ENCODE measurements around the gene RNPEP. TPM values are rescaled to one million over a fixed set of nuclear protein-coding genes. Genes with fewer than 3 reads are reported as not detected.

The RNPEP gene
- total RNA-seq, 1 experiment from 2014 or later = 99.8 TPM

DNA sequence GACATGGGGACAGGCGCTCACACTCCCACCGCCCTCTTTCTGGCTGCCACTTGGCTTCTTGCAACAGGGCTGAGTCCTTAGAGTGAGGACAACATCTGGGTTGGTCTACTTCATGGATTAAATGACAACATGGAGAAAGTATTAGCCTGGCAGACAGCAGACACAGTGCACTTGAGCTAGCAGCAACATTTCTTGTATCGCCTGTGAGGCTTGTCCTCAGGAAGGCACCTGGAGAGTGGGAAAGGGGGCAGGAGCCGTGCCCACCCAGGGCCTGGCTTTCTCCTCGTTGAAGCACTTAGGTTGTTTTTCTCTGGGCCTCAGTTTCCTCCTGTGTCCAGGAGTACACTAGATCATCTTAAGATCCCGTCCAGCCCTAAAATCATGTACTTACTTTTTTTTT is 31.6 kb downstream of the RNPEP start:
- ChIA-PET CTCF (interaction anchor here (0.6 kb wide), 2 partner anchors 27 to 97 kb away, joined by 3 to 6 read pairs; no protein-coding TSS in a partner anchor), POLR2A (no interaction called here)
- DNase-seq (ENCODE audit: low read depth, low spot score) (no peak), ATAC-seq (no peak)
- peak overlapping the region; percentile 41 to 72 for H3K4me3 ChIP-seq (ENCODE audit: low read depth in 2 of 2, low read length in 2 of 2)
- H3K9me3 ChIP-seq (ENCODE audit: control insufficient read depth, insufficient read depth, low read depth, low read length) = no peaks in the 10 kb centered on the region
- H3K4me1 ChIP-seq (ENCODE audit: control insufficient read depth, insufficient read depth, low read length) = peaks cover 64% of the 10 kb centered on the region
- peak overlapping the region; percentile 84 for H3K27ac ChIP-seq (ENCODE audit: low read length)
- no peaks in the 10 kb centered on the region for H3K27me3 ChIP-seq (ENCODE audit: control insufficient read depth, insufficient read depth, low read length)
- no TSS peak for BruUV-seq (replicated peaks)
- no peak for TF ChIP-seq TCF7L2 (IDR thresholded peaks at IDR 0.05; ENCODE audit: low read depth, low read length)
- TF ChIP-seq, protein P1, sequence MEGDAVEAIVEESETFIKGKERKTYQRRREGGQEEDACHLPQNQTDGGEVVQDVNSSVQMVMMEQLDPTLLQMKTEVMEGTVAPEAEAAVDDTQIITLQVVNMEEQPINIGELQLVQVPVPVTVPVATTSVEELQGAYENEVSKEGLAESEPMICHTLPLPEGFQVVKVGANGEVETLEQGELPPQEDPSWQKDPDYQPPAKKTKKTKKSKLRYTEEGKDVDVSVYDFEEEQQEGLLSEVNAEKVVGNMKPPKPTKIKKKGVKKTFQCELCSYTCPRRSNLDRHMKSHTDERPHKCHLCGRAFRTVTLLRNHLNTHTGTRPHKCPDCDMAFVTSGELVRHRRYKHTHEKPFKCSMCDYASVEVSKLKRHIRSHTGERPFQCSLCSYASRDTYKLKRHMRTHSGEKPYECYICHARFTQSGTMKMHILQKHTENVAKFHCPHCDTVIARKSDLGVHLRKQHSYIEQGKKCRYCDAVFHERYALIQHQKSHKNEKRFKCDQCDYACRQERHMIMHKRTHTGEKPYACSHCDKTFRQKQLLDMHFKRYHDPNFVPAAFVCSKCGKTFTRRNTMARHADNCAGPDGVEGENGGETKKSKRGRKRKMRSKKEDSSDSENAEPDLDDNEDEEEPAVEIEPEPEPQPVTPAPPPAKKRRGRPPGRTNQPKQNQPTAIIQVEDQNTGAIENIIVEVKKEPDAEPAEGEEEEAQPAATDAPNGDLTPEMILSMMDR (IDR thresholded peaks at IDR 0.05) = no peak
- TF ChIP-seq SIN3A (IDR thresholded peaks at IDR 0.05; ENCODE audit: borderline replicate concordance, insufficient read depth, low read depth, low read length) = no peak
- TF ChIP-seq, protein P2, sequence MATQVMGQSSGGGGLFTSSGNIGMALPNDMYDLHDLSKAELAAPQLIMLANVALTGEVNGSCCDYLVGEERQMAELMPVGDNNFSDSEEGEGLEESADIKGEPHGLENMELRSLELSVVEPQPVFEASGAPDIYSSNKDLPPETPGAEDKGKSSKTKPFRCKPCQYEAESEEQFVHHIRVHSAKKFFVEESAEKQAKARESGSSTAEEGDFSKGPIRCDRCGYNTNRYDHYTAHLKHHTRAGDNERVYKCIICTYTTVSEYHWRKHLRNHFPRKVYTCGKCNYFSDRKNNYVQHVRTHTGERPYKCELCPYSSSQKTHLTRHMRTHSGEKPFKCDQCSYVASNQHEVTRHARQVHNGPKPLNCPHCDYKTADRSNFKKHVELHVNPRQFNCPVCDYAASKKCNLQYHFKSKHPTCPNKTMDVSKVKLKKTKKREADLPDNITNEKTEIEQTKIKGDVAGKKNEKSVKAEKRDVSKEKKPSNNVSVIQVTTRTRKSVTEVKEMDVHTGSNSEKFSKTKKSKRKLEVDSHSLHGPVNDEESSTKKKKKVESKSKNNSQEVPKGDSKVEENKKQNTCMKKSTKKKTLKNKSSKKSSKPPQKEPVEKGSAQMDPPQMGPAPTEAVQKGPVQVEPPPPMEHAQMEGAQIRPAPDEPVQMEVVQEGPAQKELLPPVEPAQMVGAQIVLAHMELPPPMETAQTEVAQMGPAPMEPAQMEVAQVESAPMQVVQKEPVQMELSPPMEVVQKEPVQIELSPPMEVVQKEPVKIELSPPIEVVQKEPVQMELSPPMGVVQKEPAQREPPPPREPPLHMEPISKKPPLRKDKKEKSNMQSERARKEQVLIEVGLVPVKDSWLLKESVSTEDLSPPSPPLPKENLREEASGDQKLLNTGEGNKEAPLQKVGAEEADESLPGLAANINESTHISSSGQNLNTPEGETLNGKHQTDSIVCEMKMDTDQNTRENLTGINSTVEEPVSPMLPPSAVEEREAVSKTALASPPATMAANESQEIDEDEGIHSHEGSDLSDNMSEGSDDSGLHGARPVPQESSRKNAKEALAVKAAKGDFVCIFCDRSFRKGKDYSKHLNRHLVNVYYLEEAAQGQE (IDR thresholded peaks at IDR 0.05; ENCODE audit: insufficient read depth in 1 of 2, low read depth in 2 of 2, low read length in 1 of 2) = no peak
- TF ChIP-seq POLR2AphosphoS5 (IDR thresholded peaks at IDR 0.05; ENCODE audit: low read depth, low read length) = no peak
- peaks cover 7% of the 10 kb centered on the region; the same call in 1 of the 2 replicates for H3K36me3 ChIP-seq (ENCODE audit: control insufficient read depth, insufficient read depth, low read length)
- intact Hi-C loops (cut with micrococcal nuclease; ENCODE audit: unreplicated experiment) (no loop called here), in situ Hi-C loops (cut with HindIII; ENCODE audit: low pct_unique_long_range_greater_than_20kb, low sequenced_read_pairs) (no loop called here)

DNA sequence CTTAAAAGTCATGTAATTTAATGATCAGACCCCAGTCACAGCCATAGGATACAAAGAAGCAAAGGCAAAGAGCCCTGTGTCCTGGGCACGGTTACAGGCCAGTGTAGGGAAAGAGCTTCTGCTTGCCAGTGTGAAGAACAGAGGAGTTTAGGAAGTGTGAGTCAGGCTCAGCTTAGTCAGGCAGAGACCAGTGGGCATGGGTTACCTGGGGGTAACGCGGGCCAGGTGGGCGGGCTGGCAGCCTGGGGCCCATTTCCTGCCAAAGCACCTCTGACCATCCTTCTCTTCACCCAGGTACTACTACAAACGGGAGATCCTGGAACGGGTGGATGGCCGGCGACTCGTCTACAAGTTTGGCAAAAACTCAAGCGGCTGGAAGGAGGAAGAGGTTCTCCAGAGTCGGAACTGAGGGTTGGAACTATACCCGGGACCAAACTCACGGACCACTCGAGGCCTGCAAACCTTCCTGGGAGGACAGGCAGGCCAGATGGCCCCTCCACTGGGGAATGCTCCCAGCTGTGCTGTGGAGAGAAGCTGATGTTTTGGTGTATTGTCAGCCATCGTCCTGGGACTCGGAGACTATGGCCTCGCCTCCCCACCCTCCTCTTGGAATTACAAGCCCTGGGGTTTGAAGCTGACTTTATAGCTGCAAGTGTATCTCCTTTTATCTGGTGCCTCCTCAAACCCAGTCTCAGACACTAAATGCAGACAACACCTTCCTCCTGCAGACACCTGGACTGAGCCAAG is 32.6 kb downstream of the RNPEP start:
- POLR2A ChIA-PET = no interaction called here
- H3K4me3 ChIP-seq (ENCODE audit: low read depth in 2 of 2, low read length in 2 of 2) = peak overlapping the region in 1 of 2 experiments; percentile 72; a peak in 3 of 4 replicates
- peak overlapping the region; percentile 84 for H3K27ac ChIP-seq (ENCODE audit: low read length)
- CTCF ChIA-PET = interaction anchor here (0.6 to 1.1 kb wide), 2 partner anchors 26 to 120 kb away, joined by 4 to 6 read pairs; no protein-coding TSS in a partner anchor
- intact Hi-C loops (cut with micrococcal nuclease; ENCODE audit: unreplicated experiment) = no loop called here
- no peak for TF ChIP-seq TCF7L2 (IDR thresholded peaks at IDR 0.05; ENCODE audit: low read depth, low read length)
- TF ChIP-seq POLR2AphosphoS5 (IDR thresholded peaks at IDR 0.05; ENCODE audit: low read depth, low read length) = no peak
- TF ChIP-seq, protein P1 (IDR thresholded peaks at IDR 0.05) = no peak
- TF ChIP-seq, protein P2 (IDR thresholded peaks at IDR 0.05; ENCODE audit: insufficient read depth in 1 of 2, low read depth in 2 of 2, low read length in 1 of 2) = no peak
- TF ChIP-seq SIN3A (IDR thresholded peaks at IDR 0.05; ENCODE audit: borderline replicate concordance, insufficient read depth, low read depth, low read length) = no peak
- TSS peak; percentile 68 for BruUV-seq (replicated peaks)
- no peaks in the 10 kb centered on the region for H3K27me3 ChIP-seq (ENCODE audit: control insufficient read depth, insufficient read depth, low read length)
- ATAC-seq = no peak
- H3K9me3 ChIP-seq (ENCODE audit: control insufficient read depth, insufficient read depth, low read depth, low read length) = no peaks in the 10 kb centered on the region
- no peak for DNase-seq (ENCODE audit: low read depth, low spot score)
- in situ Hi-C loops (cut with HindIII; ENCODE audit: low pct_unique_long_range_greater_than_20kb, low sequenced_read_pairs) = no loop called here
- peaks cover 7% of the 10 kb centered on the region; the same call in 1 of the 2 replicates for H3K36me3 ChIP-seq (ENCODE audit: control insufficient read depth, insufficient read depth, low read length)
- peaks cover 65% of the 10 kb centered on the region for H3K4me1 ChIP-seq (ENCODE audit: control insufficient read depth, insufficient read depth, low read length)

All from Panc1 (cell line).